ENCODE measurements around the gene CD247.

GRCh38 chr1:167493372-167493771 lies 25.0 kb downstream of the CD247 start:
- no peak for TF ChIP-seq EP300 (IDR thresholded peaks at IDR 0.05; ENCODE audit: low read depth)
- no peak for TF ChIP-seq CTCF (IDR thresholded peaks at IDR 0.05)
- TF ChIP-seq POLR2A (IDR thresholded peaks at IDR 0.05), result no peak
- no peak for TF ChIP-seq POLR2AphosphoS5 (IDR thresholded peaks at IDR 0.05)

Data from transverse colon (tissue), 4 donors.